Heart left ventricle (tissue), 16 donors: ENCODE data around the gene FBXL4. TPM values are rescaled to one million over a fixed set of nuclear protein-coding genes. Genes with fewer than 3 reads are reported as not detected.

ENCODE experiments used
- ATAC-seq, 4 donors: fragments of 200-7000 bp; cut with Tn5 transposase; one replicate each; pipeline ENCODE4 v1.9.1; 2020 to 2022; ENCODE audit warnings: moderate library complexity in 4 of 4, mild to moderate bottlenecking in 3 of 4, moderate number of reproducible peaks in 1 of 4
- DNase-seq, 5 donors: peaks; one replicate each; pipeline ENCODE4 v3.0.0-alpha.2; 2020
- H3K27ac ChIP-seq, 12 donors: fragments of 200-600 bp; sonication (generic) in 4 of 12; one replicate each; pipeline versions ENCODE4 v1.5.0 to v1.8.0; 2016 to 2022; ENCODE audit warnings: mild to moderate bottlenecking in 2 of 12
- H3K27me3 ChIP-seq, 9 donors: fragments of 200-600 bp; sonication (generic) in 2 of 9; one replicate each; pipeline versions ENCODE4 v1.5.1 to v1.8.0; 2016 to 2022; ENCODE audit warnings: mild to moderate bottlenecking in 3 of 9
- H3K36me3 ChIP-seq, 9 donors: fragments of 200-600 bp; sonication (generic) in 2 of 9; one replicate each; pipeline versions ENCODE4 v1.5.0 to v1.8.0; 2018 to 2022; ENCODE audit warnings: mild to moderate bottlenecking in 2 of 9
- H3K4me1 ChIP-seq, 12 donors: fragments of 200-600 bp; sonication (generic) in 4 of 12; one replicate each; pipeline versions ENCODE4 v1.5.0 to v1.8.0; 2016 to 2022; ENCODE audit warnings: mild to moderate bottlenecking in 3 of 12
- H3K4me3 ChIP-seq, 12 donors: fragments of 200-600 bp; sonication (generic) in 4 of 12; one replicate each; pipeline versions ENCODE4 v1.5.0 to v1.8.0; 2017 to 2022; ENCODE audit warnings: mild to moderate bottlenecking in 9 of 12, moderate library complexity in 4 of 12
- H3K9me3 ChIP-seq, 12 donors: fragments of 200-600 bp; sonication (generic) in 4 of 12; one replicate each; pipeline versions ENCODE4 v1.5.0 to v1.8.0; 2016 to 2022; ENCODE audit warnings: mild to moderate bottlenecking in 1 of 12
- CTCF ChIP-seq, 12 donors: fragments of 200-600 bp; sonication (generic) in 4 of 12; IDR thresholded peaks; one replicate each; pipeline versions ENCODE4 v1.5.0 to v1.8.0; 2018 to 2022; ENCODE audit warnings: antibody characterized with exemption in 12 of 12, mild to moderate bottlenecking in 5 of 12
- POLR2A ChIP-seq, 2 donors: fragments of 450-650 bp; IDR thresholded peaks; one replicate each; pipeline ENCODE4 v1.6.1; 2017; ENCODE audit warnings: antibody characterized with exemption in 2 of 2, mild to moderate bottlenecking in 2 of 2, moderate library complexity in 2 of 2
- WGBS, 4 donors: extraction: QIAGEN DNeasy Blood & Tissue Kit in 2 of 4; methylation state at CpG; one replicate each; pipeline versions ENCODE4 v1.1.5 to v1.1.7; 2013 to 2018; 5-methylcytosine and 5-hydroxymethylcytosine counted together
- intact Hi-C, 10 donors: fragments of 100-400 bp; cut with DNase I; formaldehyde crosslinking; loops; one replicate each; pipeline versions ENCODE4 v1.11.1 to v1.14.2; 2022
- polyA plus RNA-seq, 2 donors: library from polyadenylated mRNA; stranded (reverse); fragments of 200-250 nt; gene quantifications; one replicate each; pipeline ENCODE4 v1.2.3, GENCODE V29; 2013
- total RNA-seq, 9 donors: library from RNA; depleted of rRNA in 2 of 9; stranded (reverse); fragments of >200 nt in 2 of 9; fragmentation: NEBNext Ultra II Directional in 3 of 9; extraction: Animal tissue kit (Norgen Biotek cat#: 25700) in 3 of 9; gene quantifications; one replicate each; pipeline versions ENCODE4 v1.1.0 to v1.2.4, GENCODE V29; 2016 to 2023
- donor health status: ischemic (EF 13 %, LVEDD 7.1; RV severe dilation, severe dysfunction).
- donor health status: healthy with polysubstance abuse.
- donor health status: DM: no; HTN: yes; CAD: no.
- donor health status: DM: no; HTN: no; CAD: no.
- donor health status: ischemic (EF 25% LVEDD 6.9; RV normal size, moderate dysfunction).
- donor health status: ischemic (EF 25% LVEDD 5.7; RV mildly dilated, moderate dysfunction).
- donor health status: healthy.
- donor health status: DM: yes; HTN: yes; CAD: no.
- donor health status: ischemic (EF 35%, LVEDD 5.7; RV mildly dilated, moderate dysfunction).
- donor health status: nonischemic (EF 11% LVEDD 7.7; RV severe dilation, severe dysfunction).
- donor health status: DM: yes; HTN: yes; CAD: no.
- donor health status: PGD.
- donor health status: ischemic (EF 29% LVEDD 5.4; RV normal size, mild dysfunction).
- donor health status: nonischemic (EF 23%, LVEDD 6.1; RV moderate dilation, normal function).

FBXL4 gene
- total and polyA plus RNA-seq, 11 donors: 2.9 to 22.0 (median 15.9) TPM

DNA sequence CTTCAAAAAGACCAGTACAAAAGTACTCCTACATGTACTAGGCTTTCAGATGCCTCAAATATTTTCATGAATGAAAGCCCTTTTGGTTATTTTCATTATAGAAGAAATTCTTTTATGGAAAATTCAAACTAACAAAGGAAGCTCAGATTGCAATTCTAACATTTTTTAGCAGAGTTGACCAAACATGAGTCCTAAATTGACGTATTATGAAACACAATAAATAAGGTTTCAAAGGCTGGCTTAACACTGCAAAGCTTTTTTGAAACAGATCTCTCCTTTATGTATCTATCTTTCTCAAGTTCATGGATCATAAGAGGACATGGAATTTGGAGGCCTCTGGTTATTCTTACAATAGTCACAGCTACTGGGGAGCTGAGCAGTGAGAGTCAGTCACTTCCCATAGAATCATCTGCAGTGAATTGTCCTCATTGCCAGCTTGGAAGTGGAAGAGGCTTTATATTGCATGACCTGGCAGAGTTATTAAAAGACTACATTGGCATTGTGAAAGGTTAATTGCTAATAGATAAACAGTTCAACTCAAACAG is 38.4 kb upstream of the FBXL4 start:
- intact Hi-C loops: no loop called here
- whole genome bisulfite sequencing, 4 donors: 79 to 89% (median 82%) methylated on average over 1 of the region's 1 CpG
- H3K4me1 ChIP-seq: no peaks in the 10 kb centered on the region
- H3K9me3 ChIP-seq: no peaks in the 10 kb centered on the region
- H3K36me3 ChIP-seq: no peaks in the 10 kb centered on the region
- H3K27ac ChIP-seq: no peak overlapping the region
- H3K27me3 ChIP-seq: no peaks in the 10 kb centered on the region
- TF ChIP-seq CTCF (IDR thresholded peaks at IDR 0.05) (no peak), POLR2A (IDR thresholded peaks at IDR 0.05) (no peak)
- DNase-seq (no peak), ATAC-seq (no peak)
- no peak overlapping the region for H3K4me3 ChIP-seq

- no peak overlapping the region for H3K27ac ChIP-seq
- WGBS, 4 donors: 62 to 69% (median 68%) methylated on average over 1 of the region's 1 CpG
- ATAC-seq: no peak
- peaks cover 0 to 3% (median 0%) of the 10 kb centered on the region in 12 donors for H3K4me1 ChIP-seq
- no peaks in the 10 kb centered on the region for H3K27me3 ChIP-seq
- no peak overlapping the region for H3K4me3 ChIP-seq
- H3K9me3 ChIP-seq: no peaks in the 10 kb centered on the region
- no peak for DNase-seq
- intact Hi-C loops: no loop called here
- no peaks in the 10 kb centered on the region for H3K36me3 ChIP-seq
- TF ChIP-seq CTCF (IDR thresholded peaks at IDR 0.05) (no peak), POLR2A (IDR thresholded peaks at IDR 0.05) (no peak)
These were observed 37.6 kb upstream of the FBXL4 start for GRCh38 chr6:98985391-98985790.

- intact Hi-C loops: no loop called here
- TF ChIP-seq POLR2A (IDR thresholded peaks at IDR 0.05): no peak
- no peak for TF ChIP-seq CTCF (IDR thresholded peaks at IDR 0.05)
These were observed 36.4 kb upstream of the FBXL4 start for GRCh38 chr6:98984121-98984520.

GRCh38 chr6:98981473-98981872 is 33.7 kb upstream of the FBXL4 start:
- 81 to 93% (median 89%) methylated on average over 1 of the region's 1 CpG for WGBS, 4 donors
- Histone ChIP-seq H3K9me3 (no peaks in the 10 kb centered on the region), H3K36me3 (no peaks in the 10 kb centered on the region), H3K27me3 (no peaks in the 10 kb centered on the region), H3K4me1 (peaks cover 0 to 27% (median 4%) of the 10 kb centered on the region in 12 donors), H3K4me3 (no peak overlapping the region), H3K27ac (no peak overlapping the region)
- TF ChIP-seq CTCF (IDR thresholded peaks at IDR 0.05) (no peak), POLR2A (IDR thresholded peaks at IDR 0.05) (no peak)
- ATAC-seq (no peak), DNase-seq (no peak)
- intact Hi-C loops: no loop called here

More at GRCh38 chr6:98984121-98984520, 36.4 kb upstream of the FBXL4 start:
- WGBS, 4 donors: 77 to 84% (median 81%) methylated on average over 1 of the region's 1 CpG
- Histone ChIP-seq H3K27ac (no peak overlapping the region), H3K9me3 (no peaks in the 10 kb centered on the region), H3K4me1 (peaks cover 0 to 8% (median 0%) of the 10 kb centered on the region in 12 donors), H3K27me3 (no peaks in the 10 kb centered on the region), H3K36me3 (no peaks in the 10 kb centered on the region), H3K4me3 (no peak overlapping the region)
- DNase-seq (no peak), ATAC-seq (no peak)
